IMR-90 (cell line): ENCODE data around the gene RNF112. TPM values are rescaled to one million over a fixed set of nuclear protein-coding genes. Genes with fewer than 3 reads are reported as not detected.

Experiments used
- ATAC-seq: fragments of 200-7000 bp; cut with Tn5 transposase; 2 replicates; pipeline ENCODE4 v1.9.1; 2020; ENCODE audit warnings: low read depth, mild to moderate bottlenecking, moderate library complexity
- BruUV-seq: library from RNA; stranded (reverse); fragments of 400-500 nt; replicated peaks from 2 replicates; lab custom pipeline; 2021; lab: Mats Ljungman, UMichigan
- CTCF ChIA-PET: fragments of 300-600 bp; formaldehyde crosslinking; extraction: SDS; loops from one replicate; lab custom pipeline; 2021; ENCODE audit warnings: antibody characterized with exemption; lab: Yijun Ruan, JAX
- POLR2A ChIA-PET: fragments of 300-600 bp; sonication (Branson Sonifier 250); formaldehyde crosslinking; loops from one replicate; lab custom pipeline; 2022; ENCODE audit warnings: antibody characterized with exemption; ENCODE audit not compliant: unreplicated experiment; lab: Charles Lee
- DNase-seq: peaks from one replicate; pipeline ENCODE4 v3.0.0; 2013
- H2AFZ ChIP-seq: replicated peaks from 2 replicates; pipeline ENCODE3; 2013; ENCODE audit warnings: low read length, mild to moderate bottlenecking; ENCODE audit not compliant: poor library complexity
- H2AK5ac ChIP-seq: 2 replicates; pipeline ENCODE4 v1.6.1; 2013; ENCODE audit warnings: low read depth, low read length, inconsistent platforms
- H2AK9ac ChIP-seq: replicated peaks from 2 replicates; pipeline ENCODE3; 2013; ENCODE audit warnings: mild to moderate bottlenecking, low read depth, low read length, moderate library complexity; ENCODE audit not compliant: poor library complexity
- H2BK120ac ChIP-seq: 2 replicates; pipeline ENCODE4 v1.6.1; 2013; ENCODE audit warnings: low read depth, low read length, inconsistent platforms
- H2BK15ac ChIP-seq: 3 replicates; pipeline ENCODE4 v1.6.1; 2013; ENCODE audit warnings: low read depth, low read length, inconsistent platforms
- H2BK20ac ChIP-seq: 2 replicates; pipeline ENCODE4 v1.6.1; 2013; ENCODE audit warnings: low read depth, mild to moderate bottlenecking, inconsistent platforms, low read length, moderate library complexity
- H2BK5ac ChIP-seq: 2 replicates; pipeline ENCODE4 v1.6.1; 2013; ENCODE audit warnings: mild to moderate bottlenecking, low read depth, low read length, inconsistent platforms; ENCODE audit not compliant: poor library complexity, severe bottlenecking
- H3K14ac ChIP-seq: replicated peaks from 2 replicates; pipeline ENCODE4 v1.6.1; 2013; ENCODE audit warnings: low read depth, low read length, inconsistent platforms
- H3K18ac ChIP-seq: 2 replicates; pipeline ENCODE4 v1.6.1; 2013; ENCODE audit warnings: low read depth, low read length, control low read depth
- H3K23ac ChIP-seq: 2 replicates; pipeline ENCODE4 v1.6.1; 2013; ENCODE audit warnings: low read depth, low read length, inconsistent platforms
- H3K27ac ChIP-seq: 2 replicates; pipeline ENCODE4 v1.5.1; 2013; ENCODE audit warnings: mild to moderate bottlenecking, control low read depth, low read length; ENCODE audit not compliant: insufficient read depth
- H3K27me3 ChIP-seq: 2 replicates; pipeline ENCODE4 v1.6.1; 2013; ENCODE audit warnings: low read length; ENCODE audit not compliant: control insufficient read depth, insufficient read depth
- H3K36me3 ChIP-seq: 2 replicates; pipeline ENCODE4 v1.6.1; 2013; ENCODE audit warnings: low read length, mixed read lengths; ENCODE audit not compliant: control insufficient read depth, insufficient read depth
- H3K4ac ChIP-seq: 2 replicates; pipeline ENCODE4 v1.6.1; 2013; ENCODE audit warnings: low read depth, low read length, inconsistent platforms
- H3K4me1 ChIP-seq: 2 replicates; pipeline ENCODE4 v1.6.1; 2013; ENCODE audit warnings: low read length, mixed read lengths; ENCODE audit not compliant: control insufficient read depth, insufficient read depth
- H3K4me2 ChIP-seq: 2 replicates; pipeline ENCODE4 v1.6.1; 2013; ENCODE audit warnings: low read depth, mild to moderate bottlenecking, control low read depth, low read length, moderate library complexity
- H3K4me3 ChIP-seq: 2 replicates; pipeline ENCODE4 v1.5.1; 2013; ENCODE audit warnings: low read depth, mild to moderate bottlenecking, control low read depth, low read length, moderate library complexity; ENCODE audit not compliant: insufficient read depth
- H3K56ac ChIP-seq: 2 replicates; pipeline ENCODE4 v1.6.1; 2013; ENCODE audit warnings: low read length, inconsistent platforms; ENCODE audit not compliant: insufficient read depth; ENCODE audit errors: extremely low read depth
- H3K79me1 ChIP-seq, 2 experiments: 2 replicates each; pipeline ENCODE4 v1.6.1; 2013; ENCODE audit warnings: low read length in 2 of 2, inconsistent platforms in 1 of 2, low read depth in 1 of 2
- H3K9ac ChIP-seq: 2 replicates; pipeline ENCODE4 v1.6.1; 2013; ENCODE audit warnings: low read depth, low read length, control low read depth
- H3K9me1 ChIP-seq: 2 replicates; pipeline ENCODE4 v1.6.1; 2013; ENCODE audit warnings: low read length, inconsistent platforms; ENCODE audit not compliant: insufficient read depth
- H3K9me3 ChIP-seq: 2 replicates; pipeline ENCODE4 v1.6.1; 2013; ENCODE audit warnings: low read length; ENCODE audit not compliant: control insufficient read depth, insufficient read depth
- H4K20me1 ChIP-seq: 2 replicates; pipeline ENCODE4 v1.6.1; 2013; ENCODE audit warnings: low read length, inconsistent platforms; ENCODE audit not compliant: insufficient read depth
- H4K5ac ChIP-seq: 2 replicates; pipeline ENCODE4 v1.6.1; 2013; ENCODE audit warnings: mild to moderate bottlenecking, low read depth, low read length, control low read depth
- H4K8ac ChIP-seq, 2 experiments: 2 replicates each; pipeline ENCODE4 v1.6.1; 2013; ENCODE audit warnings: low read depth in 2 of 2, low read length in 2 of 2, control low read depth in 1 of 2, inconsistent platforms in 1 of 2
- H4K91ac ChIP-seq: 2 replicates; pipeline ENCODE4 v1.6.1; 2013; ENCODE audit warnings: low read depth, low read length, inconsistent platforms; ENCODE audit not compliant: insufficient read depth
- CEBPB ChIP-seq: IDR thresholded peaks from 2 replicates; pipeline ENCODE4 v1.6.1; 2012; ENCODE audit warnings: low read depth, low read length, improper control_type of control experiment
- NFE2L2 ChIP-seq: fragments of 150-350 bp; IDR thresholded peaks from 2 replicates; pipeline ENCODE4 v1.6.1; 2016; ENCODE audit warnings: low read depth, mild to moderate bottlenecking, low read length
- WGBS, 2 experiments: methylation state at CpG; one replicate each; pipeline versions ENCODE4 v1.1.5 to v1.1.7; 2013; ENCODE audit warnings: missing lambda C conversion rate in 2 of 2; ENCODE audit not compliant: insufficient read length in 1 of 2; ENCODE audit errors: extremely low coverage in 2 of 2; 5-methylcytosine and 5-hydroxymethylcytosine counted together
- dilution Hi-C: fragments of 300-500 bp; cut with HindIII; formaldehyde crosslinking; loops from one replicate; pipeline ENCODE4 v1.14.3; 2018; ENCODE audit warnings: low sequenced_read_pairs; ENCODE audit not compliant: unreplicated experiment
- in situ Hi-C: fragments of 300-500 bp; cut with MboI; formaldehyde crosslinking; loops from 3 replicates; pipeline ENCODE4 v1.14.3; 2019; ENCODE audit warnings: low sequenced_read_pairs, inconsistent platforms, mixed read lengths
- intact Hi-C: fragments of 100-400 bp; cut with micrococcal nuclease; formaldehyde crosslinking; loops from 2 replicates; pipeline ENCODE4 v1.10.0; 2022
- polyA plus RNA-seq, 3 experiments: library from polyadenylated mRNA; depleted of rRNA; stranded (reverse); fragments of >200 nt; gene quantifications; 2 replicates each; pipeline ENCODE4 v1.2.3, GENCODE V29; 2012; ENCODE audit warnings: low replicate concordance in 1 of 3
- total RNA-seq: library from RNA; depleted of rRNA; stranded (reverse); fragments of >200 nt; gene quantifications from 2 replicates; pipeline ENCODE4 v1.2.3, GENCODE V29; 2012

The RNF112 gene
- total and polyA plus RNA-seq, 2 of the 4 experiments (the other 2 are of a cell fraction) = 2.5 to 5.7 TPM

DNA sequence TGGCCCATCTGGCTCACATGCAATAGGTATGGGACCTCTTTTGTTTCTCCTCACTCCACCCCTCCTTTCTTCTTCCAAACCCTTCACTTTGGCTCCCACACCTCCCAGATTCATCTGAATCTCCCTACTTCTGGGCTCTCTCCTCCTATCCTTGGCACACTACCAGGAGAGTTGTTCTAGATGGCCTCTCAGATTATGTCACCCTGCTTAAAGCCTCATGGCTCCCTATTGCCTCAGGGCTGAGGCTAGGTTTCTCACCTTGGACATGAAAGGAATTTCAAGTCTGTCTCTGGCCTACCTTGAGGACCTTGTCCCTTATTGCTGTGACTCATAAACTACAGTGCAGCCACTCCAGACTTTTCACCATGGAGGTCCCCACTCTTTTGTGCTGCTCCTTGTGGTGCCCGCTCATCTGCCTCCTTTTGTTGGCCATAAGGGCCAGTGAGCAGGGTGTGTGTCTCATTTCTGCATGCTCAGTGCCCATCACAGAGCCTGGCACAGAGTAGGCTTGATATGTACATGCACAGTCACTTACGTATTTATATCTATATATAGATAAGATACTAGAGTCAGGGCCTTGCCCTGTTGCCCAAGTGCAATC lies 23.0 kb upstream of the RNF112 start:
- no peak; the same call in 1 of the 2 replicates for ATAC-seq
- CTCF ChIA-PET = no interaction called here
- intact Hi-C loops = loop anchor here (1.0 to 2.0 kb wide), 2 partner anchors 26 to 121 kb away; partner anchors contain the start of gene B9D1

More for the DNA sequence above, 23.0 kb upstream of the RNF112 start:
- Histone ChIP-seq H2BK20ac (peak overlapping the region; percentile 84), H4K8ac (peak overlapping the region; percentile 11 to 85), H2AK9ac (peak overlapping the region; percentile 84), H3K4me3 (no peak overlapping the region), H3K56ac (peak overlapping the region; percentile 45; the same call in 1 of the 2 replicates), H2BK15ac (peak overlapping the region; percentile 27; the same call in 2 of the 3 replicates), H3K9me3 (no peaks in the 10 kb centered on the region), H3K27ac (peak overlapping the region; percentile 95), H3K4me1 (peaks cover 47% of the 10 kb centered on the region), H3K4me2 (peak overlapping the region; percentile 36), H3K9ac (peak overlapping the region; percentile 54), H3K23ac (peak overlapping the region; percentile 46), H3K9me1 (peaks cover 40% of the 10 kb centered on the region), H2BK120ac (peak overlapping the region; percentile 86), H3K4ac (peak overlapping the region; percentile 79), H3K14ac (peak overlapping the region; percentile 41), H4K5ac (peak overlapping the region; percentile 53), H3K27me3 (no peaks in the 10 kb centered on the region), H3K18ac (peak overlapping the region; percentile 73), H4K91ac (peak overlapping the region; percentile 71), H2AK5ac (peak overlapping the region; percentile 94), H2BK5ac (peak overlapping the region; percentile 92), H4K20me1 (peaks cover 19% of the 10 kb centered on the region), H3K79me1 (peaks cover 9 to 33% of the 10 kb centered on the region in 2 experiments), H3K36me3 (peaks cover 28% of the 10 kb centered on the region), H2AFZ (peak overlapping the region; percentile 84)
- DNase-seq = peak; percentile 76
- TF ChIP-seq CEBPB = 0 out of 2 replicates have a peak, but pooled peaks have one; percentile 44
- no peak for TF ChIP-seq NFE2L2
- no TSS peak for BruUV-seq
- in situ Hi-C loops = no loop called here
- WGBS, 2 experiments = no CpG with 5 or more reads among the region's 2 CpGs
- POLR2A ChIA-PET = interaction anchor here (2.2 kb wide), 1 partner anchor 10 kb away, joined by 12 read pairs; the partner anchor contains the start of gene MAPK7
- dilution Hi-C loops = no loop called here
